H1 (cell line): Measurements from ENCODE around the gene CLN5. TPM values are rescaled to one million over a fixed set of nuclear protein-coding genes. Genes with fewer than 3 reads are reported as not detected.

Experiments
- CEBPB ChIP-seq: IDR thresholded peaks from 2 replicates; pipeline ENCODE4 v1.6.1; 2012; ENCODE audit warnings: low read depth, low read length
- CHD7 ChIP-seq: fragments of 300-600 bp; sonication (generic); IDR thresholded peaks from 2 replicates; pipeline ENCODE4 v1.7.1; 2012; ENCODE audit warnings: low read length, moderate library complexity, mild to moderate bottlenecking, inconsistent platforms; ENCODE audit not compliant: insufficient replicate concordance
- CREB1 ChIP-seq: IDR thresholded peaks from 2 replicates; pipeline ENCODE4 v1.6.1; 2012; ENCODE audit warnings: inconsistent platforms
- E2F6 ChIP-seq: IDR thresholded peaks from 2 replicates; pipeline ENCODE4 v1.6.1; 2012; ENCODE audit warnings: inconsistent platforms
- EP300 ChIP-seq, 2 experiments: IDR thresholded peaks; 1 replicate in 1 of 2; 2 replicates in 1 of 2; pipeline ENCODE4 v1.6.1; 2011 to 2012; ENCODE audit warnings: low read depth in 2 of 2, low read length in 2 of 2, mild to moderate bottlenecking in 2 of 2, borderline replicate concordance in 1 of 2, inconsistent platforms in 1 of 2, moderate library complexity in 1 of 2
- HDAC6 ChIP-seq: IDR thresholded peaks from one replicate; pipeline ENCODE4 v1.7.1; 2012; ENCODE audit warnings: low read depth, mild to moderate bottlenecking, inconsistent platforms, low read length, moderate library complexity
- KDM1A ChIP-seq: fragments of 200-600, 300-600 bp; sonication (generic); IDR thresholded peaks from 2 replicates; pipeline ENCODE4 v1.7.1; 2016; ENCODE audit warnings: mild to moderate bottlenecking, low read length, borderline replicate concordance
- KDM5A ChIP-seq: fragments of 200-600 bp; IDR thresholded peaks from 2 replicates; pipeline ENCODE4 v1.7.1; 2012; ENCODE audit warnings: mild to moderate bottlenecking, low read length, inconsistent platforms, mixed read lengths
- RAD21 ChIP-seq, 2 experiments: IDR thresholded peaks in 1 of 2; conservative IDR thresholded peaks in 1 of 2; 2 replicates each; pipeline ENCODE4 v1.6.1; 2011; ENCODE audit warnings: low read depth in 2 of 2, low read length in 2 of 2, improper control_type of control experiment in 1 of 2, inconsistent platforms in 1 of 2, mild to moderate bottlenecking in 1 of 2, moderate library complexity in 1 of 2
- polyA plus RNA-seq, 7 experiments: library from polyadenylated mRNA; depleted of rRNA in 3 of 7; stranded (reverse) in 5 of 7; unstranded in 2 of 7; fragments of >200 nt in 5 of 7; fragments of 200-250 nt in 2 of 7; gene quantifications; 1 replicate in 5 of 7; 2 replicates in 1 of 7; 4 replicates in 1 of 7; pipeline versions ENCODE4 v1.2.1 to v1.2.3, GENCODE V29; 2011 to 2013; ENCODE audit warnings: missing spikeins in 2 of 7, mixed read lengths in 2 of 7
- total RNA-seq: library from RNA; stranded (reverse); fragmentation: NEBNext Ultra II Directional; extraction: Animal tissue kit (Norgen Biotek cat#: 25700); gene quantifications from 2 replicates; pipeline ENCODE4 v1.2.1, GENCODE V29; 2021

CLN5 gene
- total and polyA plus RNA-seq, 2 of the 8 experiments (the other 6 are each of a cell fraction or from before 2014, with no cell fraction given): 5.3 to 10.1 TPM

GRCh38 chr13:77001963-77002587 is 10.2 kb downstream of the CLN5 start (continued):
- TF ChIP-seq CHD7 (no peak), KDM5A (no peak), HDAC6 (no peak), CEBPB (no peak), CREB1 (no peak), E2F6 (no peak), KDM1A (no peak), RAD21 (IDR thresholded peaks at IDR 0.05 in 1 of 2, conservative IDR thresholded peaks at IDR 0.05 in 1 of 2; ENCODE audit: low read depth in 2 of 2, low read length in 2 of 2) (no peak), EP300 (IDR thresholded peaks at IDR 0.05; ENCODE audit: borderline replicate concordance in 1 of 2, low read depth in 2 of 2, low read length in 2 of 2) (no peak)
